Ovary (tissue), 3 donors: ENCODE data around the gene E2F2.

ENCODE experiments used
- CTCF ChIP-seq, 3 donors: fragments of 450-650 bp in 2 of 3; fragments of 200-600 bp in 1 of 3; IDR thresholded peaks; one replicate each; pipeline versions ENCODE4 v1.5.1 to v1.8.0; 2016 to 2022; ENCODE audit warnings: antibody characterized with exemption in 3 of 3, mild to moderate bottlenecking in 1 of 3
- EP300 ChIP-seq: sonication (generic); formaldehyde crosslinking; IDR thresholded peaks from one replicate; pipeline ENCODE4 v1.6.1; 2017; ENCODE audit warnings: antibody characterized with exemption
- POLR2A ChIP-seq: fragments of 450-650 bp; IDR thresholded peaks from one replicate; pipeline ENCODE4 v1.6.1; 2017; ENCODE audit warnings: antibody characterized with exemption, mild to moderate bottlenecking, moderate library complexity
- donor health status: DM: no; HTN: no; CAD: no.

GRCh38 chr1:23515905-23516304 is 15.1 kb downstream of the E2F2 start:
- TF ChIP-seq CTCF (IDR thresholded peaks at IDR 0.05): no peak
- TF ChIP-seq POLR2A: no peak
- no peak for TF ChIP-seq EP300
